RWPE2 (cell line): ENCODE measurements around the gene FAM3A.

ENCODE experiments used
- ATAC-seq: fragments of 200-7000 bp; cut with Tn5 transposase; 3 replicates; pipeline ENCODE4 v1.9.1; 2021; ENCODE audit warnings: low read depth
- DNase-seq: peaks from one replicate; pipeline ENCODE4 v3.0.0-alpha.2; 2020; ENCODE audit warnings: low spot score
- H3K27ac ChIP-seq: fragments of 450-650 bp; 2 replicates; pipeline ENCODE4 v1.5.1; 2017; ENCODE audit warnings: mild to moderate bottlenecking; ENCODE audit not compliant: poor library complexity, severe bottlenecking
- H3K27me3 ChIP-seq: fragments of 250-450 bp; sonication (Bioruptor Pico); 2 replicates; pipeline ENCODE4 v1.5.1; 2021; ENCODE audit warnings: mild to moderate bottlenecking, moderate library complexity; ENCODE audit not compliant: insufficient read depth, poor library complexity, severe bottlenecking
- H3K36me3 ChIP-seq: fragments of 250-450 bp; sonication (Bioruptor Pico); 2 replicates; pipeline ENCODE4 v1.5.1; 2020; ENCODE audit warnings: low read depth, mild to moderate bottlenecking, moderate library complexity
- H3K4me1 ChIP-seq: fragments of 250-450 bp; sonication (Bioruptor Pico); 2 replicates; pipeline ENCODE4 v1.5.1; 2021; ENCODE audit warnings: mild to moderate bottlenecking, moderate library complexity; ENCODE audit not compliant: insufficient read depth, poor library complexity, severe bottlenecking
- H3K4me3 ChIP-seq: fragments of 250-450 bp; sonication (Bioruptor Pico); 2 replicates; pipeline ENCODE4 v1.5.1; 2021; ENCODE audit warnings: mild to moderate bottlenecking, moderate library complexity; ENCODE audit not compliant: severe bottlenecking
- H3K9me3 ChIP-seq: fragments of 250-450 bp; sonication (Bioruptor Pico); 2 replicates; pipeline ENCODE4 v1.5.1; 2021; ENCODE audit warnings: mild to moderate bottlenecking, moderate library complexity; ENCODE audit not compliant: severe bottlenecking
- TF ChIP-seq, protein P1 (sequence below): fragments of 450-650 bp; IDR thresholded peaks from one replicate; pipeline ENCODE4 v1.5.1; 2017; ENCODE audit warnings: mild to moderate bottlenecking, moderate library complexity; ENCODE audit not compliant: poor library complexity, severe bottlenecking

FAM3A gene

DNA sequence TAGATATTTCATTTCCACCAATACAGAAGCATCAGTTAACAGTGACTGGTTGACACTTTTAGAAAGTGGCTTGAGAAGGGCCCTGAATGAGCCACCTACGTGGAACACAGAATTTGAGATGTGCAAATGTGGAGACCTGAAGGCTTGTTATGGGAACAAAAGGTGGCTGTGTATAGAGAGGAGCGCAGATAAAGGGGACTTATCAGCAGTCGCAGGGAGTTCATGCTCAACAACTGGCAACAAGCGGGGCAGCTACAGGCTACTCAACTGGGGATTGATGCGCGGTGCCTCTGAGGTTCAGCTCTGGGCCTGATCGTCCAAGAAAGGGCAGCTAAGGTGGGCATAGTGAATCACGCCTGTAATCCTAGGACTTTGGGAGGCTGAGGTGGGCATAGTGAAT is 3.4 kb upstream of the FAM3A start:
- no peaks in the 10 kb centered on the region for H3K36me3 ChIP-seq
- ATAC-seq: no peak

DNA sequence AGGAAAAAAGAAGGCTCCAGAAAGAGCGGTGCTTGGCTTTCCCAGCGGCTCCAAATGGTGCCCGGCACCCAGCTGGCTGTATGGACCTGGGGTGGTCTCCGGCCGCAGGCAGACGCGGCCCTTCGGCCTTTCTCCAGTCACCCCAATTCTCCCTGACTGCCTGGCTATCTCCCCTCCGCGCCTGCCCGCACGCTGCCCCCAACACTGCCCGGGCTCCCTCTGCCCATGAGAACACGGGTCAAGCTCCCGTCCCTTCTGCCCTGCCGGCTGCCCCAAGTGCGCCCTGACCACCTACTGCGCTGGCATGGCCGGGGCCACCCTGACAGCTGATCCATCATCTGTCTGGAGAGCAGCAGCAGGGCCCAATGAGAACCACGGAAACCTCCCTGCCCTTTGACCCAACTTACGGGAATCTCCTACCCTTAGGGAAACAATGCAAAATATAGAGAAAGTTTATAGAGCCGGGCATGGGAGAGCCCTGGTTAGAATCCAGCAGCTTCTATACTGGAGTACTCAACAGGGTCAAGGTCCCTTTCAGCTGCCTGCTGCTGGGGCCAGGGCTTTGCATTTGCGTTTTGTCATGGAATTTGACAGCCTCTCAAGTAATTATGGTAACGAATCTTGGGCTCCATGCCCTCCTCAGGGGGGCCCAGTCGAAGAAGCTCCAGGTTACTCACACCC is 1.2 kb upstream of the FAM3A start:
- Histone ChIP-seq H3K4me1 (no peaks in the 10 kb centered on the region), H3K9me3 (no peaks in the 10 kb centered on the region), H3K36me3 (no peaks in the 10 kb centered on the region), H3K27ac (no peak overlapping the region), H3K27me3 (no peaks in the 10 kb centered on the region), H3K4me3 (no peak overlapping the region)
- TF ChIP-seq, protein P1, sequence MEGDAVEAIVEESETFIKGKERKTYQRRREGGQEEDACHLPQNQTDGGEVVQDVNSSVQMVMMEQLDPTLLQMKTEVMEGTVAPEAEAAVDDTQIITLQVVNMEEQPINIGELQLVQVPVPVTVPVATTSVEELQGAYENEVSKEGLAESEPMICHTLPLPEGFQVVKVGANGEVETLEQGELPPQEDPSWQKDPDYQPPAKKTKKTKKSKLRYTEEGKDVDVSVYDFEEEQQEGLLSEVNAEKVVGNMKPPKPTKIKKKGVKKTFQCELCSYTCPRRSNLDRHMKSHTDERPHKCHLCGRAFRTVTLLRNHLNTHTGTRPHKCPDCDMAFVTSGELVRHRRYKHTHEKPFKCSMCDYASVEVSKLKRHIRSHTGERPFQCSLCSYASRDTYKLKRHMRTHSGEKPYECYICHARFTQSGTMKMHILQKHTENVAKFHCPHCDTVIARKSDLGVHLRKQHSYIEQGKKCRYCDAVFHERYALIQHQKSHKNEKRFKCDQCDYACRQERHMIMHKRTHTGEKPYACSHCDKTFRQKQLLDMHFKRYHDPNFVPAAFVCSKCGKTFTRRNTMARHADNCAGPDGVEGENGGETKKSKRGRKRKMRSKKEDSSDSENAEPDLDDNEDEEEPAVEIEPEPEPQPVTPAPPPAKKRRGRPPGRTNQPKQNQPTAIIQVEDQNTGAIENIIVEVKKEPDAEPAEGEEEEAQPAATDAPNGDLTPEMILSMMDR: no peak
- no peak for DNase-seq
- ATAC-seq: no peak

More for the DNA sequence above, 3.4 kb upstream of the FAM3A start:
- no peak overlapping the region for H3K27ac ChIP-seq
- H3K27me3 ChIP-seq: no peaks in the 10 kb centered on the region
- DNase-seq: no peak
- no peaks in the 10 kb centered on the region for H3K9me3 ChIP-seq
- TF ChIP-seq, protein P1: no peak
- H3K4me1 ChIP-seq: no peaks in the 10 kb centered on the region
- no peak overlapping the region for H3K4me3 ChIP-seq

DNA sequence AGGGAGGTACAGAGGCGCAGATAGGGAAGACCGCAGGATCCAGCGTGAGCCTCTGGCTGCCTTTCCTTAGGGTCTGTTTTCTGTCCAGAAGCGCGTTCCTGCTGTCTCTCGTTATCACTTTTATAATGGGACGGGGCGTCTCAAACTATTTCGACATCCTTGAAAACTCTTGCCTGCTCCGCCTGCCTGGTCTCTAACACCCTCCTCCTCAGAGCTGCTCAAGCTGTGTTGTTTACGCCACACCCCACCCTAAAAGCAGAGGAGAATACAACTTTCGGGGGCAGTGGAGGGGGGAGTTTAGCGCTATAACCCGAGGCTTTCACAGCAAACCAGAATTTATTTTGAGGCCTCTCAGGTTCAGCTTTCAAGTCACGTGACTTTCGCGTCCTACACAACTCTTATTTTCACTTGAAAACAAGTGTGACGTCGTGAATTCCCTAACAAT is 646 bp upstream of the FAM3A start:
- Histone ChIP-seq H3K4me3 (peak overlapping the region; percentile 57), H3K4me1 (no peaks in the 10 kb centered on the region), H3K36me3 (no peaks in the 10 kb centered on the region), H3K27ac (no peak overlapping the region), H3K9me3 (no peaks in the 10 kb centered on the region), H3K27me3 (no peaks in the 10 kb centered on the region)
- TF ChIP-seq, protein P1: no peak
- DNase-seq: no peak
- peak; percentile 37 for ATAC-seq

DNA sequence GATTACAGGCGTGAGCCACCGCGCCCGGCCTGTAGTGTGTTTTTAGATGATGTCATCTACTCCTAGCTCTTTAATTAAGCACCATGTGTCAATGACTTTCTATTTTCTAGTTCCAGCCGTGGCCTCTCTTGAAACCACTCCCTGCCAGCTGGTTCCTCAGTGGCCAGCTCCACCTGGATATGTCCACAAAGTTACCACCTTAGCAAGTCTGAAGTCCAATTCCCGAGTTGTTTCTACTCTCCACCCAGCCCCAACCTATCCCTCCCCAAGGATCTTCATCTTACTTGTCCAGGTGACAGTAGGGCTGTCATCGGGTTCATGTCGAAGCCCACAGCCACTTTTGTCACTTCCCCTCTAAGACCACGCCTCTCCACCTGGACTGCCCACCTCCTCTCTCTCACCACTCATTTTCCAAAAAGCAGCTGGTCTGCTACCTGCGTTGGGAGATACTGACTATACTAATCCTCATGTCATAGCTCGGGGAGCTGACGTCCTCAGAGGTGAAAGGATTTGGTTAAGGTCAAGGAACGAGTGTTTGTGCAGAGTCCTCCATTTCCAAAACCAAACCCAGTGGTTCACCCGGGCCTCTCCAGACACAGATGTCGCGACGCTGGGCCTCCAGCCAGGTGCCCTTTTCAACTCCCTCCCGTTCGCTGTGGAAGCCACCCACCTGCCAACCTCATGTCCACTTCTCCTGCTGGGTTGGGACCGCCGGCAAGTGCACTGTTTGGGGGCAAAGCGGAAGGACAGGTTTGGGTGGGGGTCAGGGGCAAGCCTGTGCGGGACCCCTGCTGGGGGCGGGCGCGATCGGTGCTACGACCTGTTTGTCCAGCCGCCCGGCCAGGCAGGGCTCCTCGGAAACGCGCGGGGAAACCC is 704 bp downstream of the FAM3A start:
- H3K27me3 ChIP-seq: no peaks in the 10 kb centered on the region
- H3K4me1 ChIP-seq: no peaks in the 10 kb centered on the region
- peak overlapping the region; percentile 57 for H3K4me3 ChIP-seq
- ATAC-seq: no peak; the same call in 2 of the 3 replicates
- TF ChIP-seq, protein P1: no peak
- no peaks in the 10 kb centered on the region for H3K36me3 ChIP-seq
- peak overlapping the region; percentile 59 for H3K27ac ChIP-seq
- no peak for DNase-seq
- no peaks in the 10 kb centered on the region for H3K9me3 ChIP-seq

DNA sequence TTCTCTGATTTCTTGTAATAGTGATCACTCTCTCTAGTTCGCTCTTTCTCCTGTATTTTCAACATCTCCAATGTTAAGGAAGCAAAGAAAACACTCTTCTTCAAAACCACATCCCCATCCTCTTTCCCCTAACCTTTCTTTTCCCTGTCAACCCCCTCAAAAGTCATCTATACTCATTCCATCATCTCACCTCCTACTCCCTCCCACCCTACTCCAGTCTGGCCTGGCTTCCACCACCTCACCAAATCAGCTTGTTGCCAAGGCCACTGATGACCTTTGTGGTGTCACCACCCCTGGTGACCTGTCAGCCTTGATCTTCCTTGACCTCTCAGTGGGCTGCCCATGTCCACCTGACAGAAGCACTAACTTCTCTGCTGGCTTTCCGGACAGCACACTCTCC is 2.3 kb downstream of the FAM3A start:
- Histone ChIP-seq H3K4me3 (no peak overlapping the region), H3K36me3 (no peaks in the 10 kb centered on the region), H3K27me3 (no peaks in the 10 kb centered on the region), H3K4me1 (no peaks in the 10 kb centered on the region), H3K27ac (no peak overlapping the region), H3K9me3 (no peaks in the 10 kb centered on the region)
- ATAC-seq (no peak), DNase-seq (no peak)
- TF ChIP-seq, protein P1: no peak
